Activated naive CD8-positive, alpha-beta T cell treated with anti-CD3 and anti-CD28 coated beads, Interleukin-2, amount 10 ng/mL, durations not matched to agents 7 days and 5 days (primary cell): ENCODE data around the gene TNS3. TPM values are rescaled to one million over a fixed set of nuclear protein-coding genes. Genes with fewer than 3 reads are reported as not detected.

Source experiments
- ATAC-seq: fragments of 150-1000 bp; cut with Tn5 transposase; one replicate; pipeline ENCODE4 v1.10.0; 2021; ENCODE audit warnings: low read depth, moderate library complexity
- POLR2A ChIA-PET: fragments of 350-600 bp; sonication (Branson Sonifier 250); formaldehyde crosslinking; loops from one replicate; lab custom pipeline; 2021; ENCODE audit warnings: antibody characterized with exemption; lab: Charles Lee
- DNase-seq: peaks from one replicate; pipeline ENCODE4 v3.0.0; 2021
- H3K27ac Mint-ChIP-seq: one replicate; pipeline ENCODE4 v1.8.0; 2022; ENCODE audit warnings: mild to moderate bottlenecking, mixed read lengths
- H3K27me3 Mint-ChIP-seq: one replicate; pipeline ENCODE4 v1.8.0; 2022; ENCODE audit warnings: mild to moderate bottlenecking, moderate library complexity, mixed read lengths
- H3K36me3 Mint-ChIP-seq: one replicate; pipeline ENCODE4 v1.8.0; 2021; ENCODE audit warnings: mild to moderate bottlenecking, mixed read lengths
- H3K4me1 Mint-ChIP-seq: one replicate; pipeline ENCODE4 v1.8.0; 2021; ENCODE audit warnings: mixed read lengths
- H3K4me3 Mint-ChIP-seq: one replicate; pipeline ENCODE4 v1.8.0; 2022; ENCODE audit warnings: mild to moderate bottlenecking, moderate library complexity, mixed read lengths
- H3K9me3 Mint-ChIP-seq: one replicate; pipeline ENCODE4 v1.8.0; 2021; ENCODE audit warnings: mixed read lengths
- total RNA-seq, 2 experiments: library from RNA; stranded (reverse); gene quantifications; one replicate each; pipeline ENCODE4 v1.2.3, GENCODE V29; 2021

Gene TNS3
- total RNA-seq, 2 experiments from 2014 or later = 1.1 to 2.0 TPM

- no peaks in the 10 kb centered on the region for H3K4me1 Mint-ChIP-seq
- no peaks in the 10 kb centered on the region for H3K9me3 Mint-ChIP-seq
- H3K36me3 Mint-ChIP-seq = no peaks in the 10 kb centered on the region
- ATAC-seq (no peak), DNase-seq (no peak)
- no peak overlapping the region for H3K27ac Mint-ChIP-seq
- H3K4me3 Mint-ChIP-seq = no peak overlapping the region
- peaks cover 1% of the 10 kb centered on the region for H3K27me3 Mint-ChIP-seq
- POLR2A ChIA-PET = no interaction called here
Measured at GRCh38 chr7:47327346-47327697, 254.6 kb downstream of the TNS3 start.

DNA sequence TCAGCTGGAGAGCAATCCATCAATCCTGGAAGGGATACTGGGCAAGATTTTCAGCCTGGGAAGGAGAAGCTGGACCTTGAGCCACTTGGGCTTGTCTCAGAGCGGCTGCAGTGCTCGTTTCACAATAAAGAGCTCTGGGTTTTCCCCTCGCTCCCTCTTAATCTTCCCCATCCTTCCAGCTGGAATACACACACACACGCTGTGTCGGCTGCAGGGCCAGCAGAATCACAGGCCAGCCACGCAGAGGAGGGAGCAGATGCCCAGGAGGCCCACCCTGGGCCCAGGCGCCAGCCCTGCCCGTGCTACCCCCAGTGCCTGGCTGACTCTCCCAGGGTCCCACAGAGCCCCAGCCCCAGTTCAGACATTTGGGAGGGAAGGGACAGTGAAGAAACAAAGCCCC is 255.1 kb downstream of the TNS3 start:
- Mint-ChIP-seq H3K36me3 (no peaks in the 10 kb centered on the region), H3K4me1 (no peaks in the 10 kb centered on the region), H3K9me3 (no peaks in the 10 kb centered on the region), H3K27me3 (peaks cover 1% of the 10 kb centered on the region), H3K27ac (no peak overlapping the region), H3K4me3 (no peak overlapping the region)
- POLR2A ChIA-PET = no interaction called here
- ATAC-seq (no peak), DNase-seq (no peak)

- no peak overlapping the region for H3K4me3 Mint-ChIP-seq
- ATAC-seq = no peak
- peaks cover 1% of the 10 kb centered on the region for H3K27me3 Mint-ChIP-seq
- no peaks in the 10 kb centered on the region for H3K36me3 Mint-ChIP-seq
- no peak overlapping the region for H3K27ac Mint-ChIP-seq
- no peaks in the 10 kb centered on the region for H3K4me1 Mint-ChIP-seq
- H3K9me3 Mint-ChIP-seq = no peaks in the 10 kb centered on the region
- no peak for DNase-seq
- POLR2A ChIA-PET = no interaction called here
Measured at GRCh38 chr7:47326220-47326619, 255.7 kb downstream of the TNS3 start.

DNA sequence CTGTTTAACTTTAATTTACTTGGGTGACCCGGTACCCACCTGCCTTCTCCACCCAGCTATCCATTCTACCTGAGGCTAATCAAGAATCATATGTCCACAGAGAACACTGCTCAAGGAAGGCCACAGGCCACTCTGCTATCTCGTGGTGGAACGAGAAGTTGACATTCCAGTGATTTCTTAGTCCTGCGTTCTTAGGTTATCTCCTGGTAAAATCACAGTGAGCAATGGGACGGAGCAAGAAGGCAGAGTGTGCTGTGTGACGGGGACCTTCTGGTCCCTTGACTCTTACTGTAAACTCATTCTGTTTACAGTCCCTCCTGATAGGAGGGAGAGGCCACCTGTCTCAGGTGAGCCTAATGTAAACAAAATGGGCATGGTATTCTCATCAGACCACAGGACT is 256.6 kb downstream of the TNS3 start:
- Mint-ChIP-seq H3K27me3 (peaks cover 1% of the 10 kb centered on the region), H3K9me3 (no peaks in the 10 kb centered on the region), H3K4me3 (no peak overlapping the region), H3K4me1 (no peaks in the 10 kb centered on the region), H3K27ac (no peak overlapping the region), H3K36me3 (no peaks in the 10 kb centered on the region)
- no peak for DNase-seq
- POLR2A ChIA-PET = no interaction called here
- no peak for ATAC-seq

GRCh38 chr7:47323904-47324303 is 258.0 kb downstream of the TNS3 start:
- POLR2A ChIA-PET = no interaction called here
- Mint-ChIP-seq H3K9me3 (no peaks in the 10 kb centered on the region), H3K4me3 (no peak overlapping the region), H3K27ac (no peak overlapping the region), H3K4me1 (no peaks in the 10 kb centered on the region), H3K36me3 (no peaks in the 10 kb centered on the region), H3K27me3 (peaks cover 1% of the 10 kb centered on the region)
- DNase-seq (no peak), ATAC-seq (no peak)

DNA sequence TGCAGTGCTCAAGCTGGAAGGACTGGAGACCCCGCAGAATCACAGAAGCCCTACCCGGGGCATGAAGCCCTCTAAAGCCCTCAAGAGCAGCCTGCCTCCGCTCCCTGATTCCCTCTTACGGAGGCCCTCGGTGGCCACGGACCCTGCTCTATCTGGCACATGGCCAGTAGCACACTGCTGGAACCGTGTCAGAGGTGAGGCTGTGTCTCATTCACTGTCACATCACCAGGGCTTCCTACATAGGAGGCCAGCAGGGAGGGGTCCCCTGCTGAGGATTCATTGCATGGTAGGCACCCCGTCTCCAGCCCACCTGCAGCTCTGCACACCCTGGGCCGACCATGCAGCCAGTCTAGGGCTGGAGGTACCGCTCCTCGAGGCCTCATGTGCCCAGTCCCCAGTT is 259.2 kb downstream of the TNS3 start:
- ATAC-seq = no peak
- Mint-ChIP-seq H3K36me3 (no peaks in the 10 kb centered on the region), H3K27me3 (peaks cover 3% of the 10 kb centered on the region), H3K9me3 (peaks cover 3% of the 10 kb centered on the region), H3K27ac (no peak overlapping the region), H3K4me3 (no peak overlapping the region), H3K4me1 (peaks cover 3% of the 10 kb centered on the region)
- DNase-seq = no peak
- POLR2A ChIA-PET = no interaction called here

DNA sequence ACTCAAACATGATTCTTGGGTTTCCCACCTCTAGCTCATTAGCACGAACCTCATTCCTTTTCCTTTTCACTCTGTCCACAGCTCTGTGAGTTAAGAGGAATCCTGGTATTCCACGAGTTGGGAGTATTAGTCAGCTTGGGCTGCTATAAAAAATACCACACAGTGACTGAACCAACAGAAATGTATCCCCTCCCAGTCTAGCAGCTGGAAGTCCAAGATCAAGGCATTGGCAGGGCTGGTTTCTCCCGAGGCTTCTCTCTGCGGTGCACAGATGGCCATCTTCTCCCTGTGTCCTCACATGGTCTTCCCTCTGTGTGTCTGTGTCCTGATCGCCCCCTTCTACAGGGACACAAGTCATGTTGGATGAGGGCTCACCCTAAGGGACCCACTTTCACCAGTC is 261.6 kb downstream of the TNS3 start:
- peaks cover 3% of the 10 kb centered on the region for H3K9me3 Mint-ChIP-seq
- no peak overlapping the region for H3K27ac Mint-ChIP-seq
- DNase-seq (no peak), ATAC-seq (no peak)
- no peak overlapping the region for H3K4me3 Mint-ChIP-seq
- POLR2A ChIA-PET = no interaction called here
- H3K36me3 Mint-ChIP-seq = no peaks in the 10 kb centered on the region
- peaks cover 3% of the 10 kb centered on the region for H3K4me1 Mint-ChIP-seq
- H3K27me3 Mint-ChIP-seq = peaks cover 3% of the 10 kb centered on the region

DNA sequence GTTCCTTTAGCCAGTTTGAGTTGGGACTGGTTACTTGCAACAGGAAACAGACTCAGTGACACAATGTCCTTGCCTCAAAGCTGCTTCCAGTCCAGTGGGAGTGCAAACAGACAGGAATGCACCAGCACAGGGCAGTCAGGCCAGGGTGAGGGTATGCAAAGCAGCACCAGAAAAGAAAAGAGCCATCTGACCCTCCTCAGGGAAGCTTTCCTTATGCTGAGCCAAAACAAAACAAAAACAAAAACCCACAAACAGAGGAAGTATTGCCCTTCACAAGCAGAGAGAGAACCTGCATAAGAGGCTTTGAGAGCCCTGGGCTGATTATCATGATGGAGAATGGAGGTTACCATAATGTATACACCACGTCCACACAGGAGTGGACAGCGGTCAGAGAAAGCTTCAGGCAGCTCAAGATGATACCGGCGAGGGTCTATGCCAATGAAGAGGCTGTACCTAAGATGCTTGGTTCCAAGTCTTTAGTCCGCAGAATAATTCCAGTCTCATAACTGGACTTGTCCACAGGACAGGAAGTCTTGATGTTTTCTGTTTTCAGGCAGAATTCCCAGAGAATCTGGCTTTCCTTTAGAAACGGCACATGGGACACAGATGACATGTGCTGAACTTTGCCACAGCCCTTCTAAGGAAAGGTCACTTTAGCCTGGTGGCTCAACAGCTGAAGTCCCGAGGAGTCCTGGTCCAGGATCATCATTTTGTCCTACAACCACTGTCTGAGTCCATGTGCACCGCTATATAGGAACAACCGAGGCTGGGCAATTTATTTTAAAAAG is 263.3 kb downstream of the TNS3 start:
- Mint-ChIP-seq H3K4me3 (no peak overlapping the region), H3K27ac (no peak overlapping the region), H3K4me1 (peaks cover 3% of the 10 kb centered on the region), H3K9me3 (peaks cover 3% of the 10 kb centered on the region), H3K36me3 (no peaks in the 10 kb centered on the region), H3K27me3 (peaks cover 2% of the 10 kb centered on the region)
- no peak for ATAC-seq
- POLR2A ChIA-PET = no interaction called here
- no peak for DNase-seq

- H3K4me3 Mint-ChIP-seq = no peak overlapping the region
- H3K36me3 Mint-ChIP-seq = no peaks in the 10 kb centered on the region
- H3K9me3 Mint-ChIP-seq = peaks cover 3% of the 10 kb centered on the region
- DNase-seq = no peak
- peaks cover 3% of the 10 kb centered on the region for H3K4me1 Mint-ChIP-seq
- POLR2A ChIA-PET = no interaction called here
- ATAC-seq = no peak
- peaks cover 2% of the 10 kb centered on the region for H3K27me3 Mint-ChIP-seq
- no peak overlapping the region for H3K27ac Mint-ChIP-seq
Measured at GRCh38 chr7:47317487-47317886, 264.4 kb downstream of the TNS3 start.

GRCh38 chr7:47314728-47315607 is 266.9 kb downstream of the TNS3 start:
- Mint-ChIP-seq H3K4me3 (no peak overlapping the region), H3K4me1 (peaks cover 3% of the 10 kb centered on the region), H3K27ac (no peak overlapping the region), H3K36me3 (no peaks in the 10 kb centered on the region), H3K9me3 (peaks cover 3% of the 10 kb centered on the region), H3K27me3 (peaks cover 2% of the 10 kb centered on the region)
- ATAC-seq (no peak), DNase-seq (no peak)
- POLR2A ChIA-PET = no interaction called here

DNA sequence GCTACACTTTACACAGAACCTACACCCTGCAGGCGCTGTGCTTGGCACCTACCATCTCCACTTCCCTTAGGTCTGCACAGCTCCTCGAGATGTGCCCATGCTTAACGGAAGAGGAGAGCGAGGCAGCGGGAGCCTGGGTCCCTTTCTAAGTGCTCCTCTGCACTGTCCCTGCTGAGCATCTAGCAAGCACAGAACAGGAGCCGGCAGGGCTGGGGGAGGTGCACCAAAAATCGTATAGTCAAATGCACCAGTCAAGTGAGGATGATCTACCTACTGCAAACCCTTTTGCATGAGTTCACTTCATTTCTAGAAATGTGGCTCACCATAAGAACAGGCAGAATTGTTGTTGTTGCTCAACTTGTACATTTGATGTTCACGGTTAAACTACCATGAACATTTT is 267.7 kb downstream of the TNS3 start:
- POLR2A ChIA-PET = no interaction called here
- DNase-seq (no peak), ATAC-seq (no peak)
- peaks cover 3% of the 10 kb centered on the region for H3K4me1 Mint-ChIP-seq
- no peaks in the 10 kb centered on the region for H3K36me3 Mint-ChIP-seq
- H3K4me3 Mint-ChIP-seq = no peak overlapping the region
- H3K27ac Mint-ChIP-seq = no peak overlapping the region
- peaks cover 4% of the 10 kb centered on the region for H3K9me3 Mint-ChIP-seq
- peaks cover 2% of the 10 kb centered on the region for H3K27me3 Mint-ChIP-seq

- Mint-ChIP-seq H3K9me3 (peaks cover 7% of the 10 kb centered on the region), H3K36me3 (no peaks in the 10 kb centered on the region), H3K27ac (no peak overlapping the region), H3K4me1 (peaks cover 3% of the 10 kb centered on the region), H3K27me3 (peaks cover 2% of the 10 kb centered on the region), H3K4me3 (no peak overlapping the region)
- no peak for ATAC-seq
- DNase-seq = no peak
- POLR2A ChIA-PET = no interaction called here
Measured at GRCh38 chr7:47313564-47313963, 268.3 kb downstream of the TNS3 start.

DNA sequence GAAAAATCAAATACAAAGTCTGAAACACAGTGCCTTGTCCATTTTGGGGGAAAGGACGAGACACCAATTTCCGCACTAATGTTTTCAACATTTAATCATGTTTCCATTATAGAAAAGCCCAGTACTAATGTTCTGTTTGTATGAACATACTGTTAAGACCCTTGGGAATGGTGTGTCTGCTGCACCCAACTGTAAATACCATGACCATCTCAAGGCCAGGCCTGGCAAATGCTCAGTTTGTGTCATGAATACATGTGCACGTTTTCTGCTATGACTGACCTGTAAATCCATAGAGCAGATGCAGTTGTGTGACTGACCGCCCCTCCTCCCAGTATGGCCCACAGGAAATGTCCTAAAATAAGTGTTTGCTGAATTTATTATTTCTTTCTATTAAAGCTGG is 270.0 kb downstream of the TNS3 start:
- Mint-ChIP-seq H3K9me3 (peaks cover 4% of the 10 kb centered on the region), H3K36me3 (no peaks in the 10 kb centered on the region), H3K27me3 (no peaks in the 10 kb centered on the region), H3K27ac (no peak overlapping the region), H3K4me3 (no peak overlapping the region), H3K4me1 (no peaks in the 10 kb centered on the region)
- ATAC-seq (no peak), DNase-seq (no peak)
- POLR2A ChIA-PET = no interaction called here

DNA sequence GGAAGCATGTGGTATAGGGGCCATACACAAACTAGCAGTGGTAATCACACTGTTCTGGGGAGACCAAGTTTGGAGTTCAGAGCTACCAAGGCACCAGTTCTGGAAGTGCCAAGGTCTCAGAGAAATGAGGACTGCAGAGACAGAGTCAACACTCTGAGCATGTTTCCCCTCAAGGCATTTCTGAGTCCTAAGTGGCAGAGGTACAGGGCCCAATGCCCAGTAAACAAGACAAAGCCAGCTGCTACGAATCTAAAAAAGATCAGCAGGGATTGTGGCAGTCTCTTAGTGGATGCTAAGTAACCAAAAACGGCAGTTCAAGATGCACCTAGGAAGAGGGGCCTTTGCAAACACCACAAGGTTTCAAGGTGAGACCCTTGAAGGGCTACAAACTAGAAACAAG is 271.9 kb downstream of the TNS3 start:
- Mint-ChIP-seq H3K4me1 (no peaks in the 10 kb centered on the region), H3K36me3 (no peaks in the 10 kb centered on the region)
- POLR2A ChIA-PET = no interaction called here

More for the DNA sequence above, 271.9 kb downstream of the TNS3 start:
- H3K27me3 Mint-ChIP-seq = no peaks in the 10 kb centered on the region
- peaks cover 4% of the 10 kb centered on the region for H3K9me3 Mint-ChIP-seq
- no peak for DNase-seq
- no peak for ATAC-seq
- H3K4me3 Mint-ChIP-seq = no peak overlapping the region
- H3K27ac Mint-ChIP-seq = no peak overlapping the region
